Measurements from ENCODE around the gene SRGAP2B.
"Not testable (repeated sequence)": the region's sequence is repeated elsewhere in the genome, so short reads cannot be mapped to it uniquely, and the experiment has no call there.

The SRGAP2B gene

DNA sequence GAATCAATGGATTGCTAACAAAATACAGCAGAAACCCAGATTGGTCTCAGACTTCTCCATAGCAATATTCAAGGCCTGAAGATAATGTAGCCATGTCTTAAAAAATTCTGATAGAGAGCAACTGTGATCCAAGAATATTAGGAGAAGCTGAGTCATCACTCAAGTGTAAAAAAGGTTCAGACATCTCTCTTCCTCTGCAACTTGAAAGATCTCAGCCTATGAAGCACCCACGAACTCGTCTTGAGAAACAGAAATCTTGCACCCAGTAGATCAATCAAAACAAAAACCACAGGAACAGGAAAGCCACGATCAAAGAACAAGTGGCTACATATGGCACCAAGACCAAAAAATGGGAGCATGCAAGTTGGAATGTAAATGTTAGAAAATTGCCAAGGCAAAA, 85.2 kb downstream of the SRGAP2B start:
- H3K27ac ChIP-seq (ENCODE audit: extremely low read depth, low read depth, low read length); H3K9me3 ChIP-seq (ENCODE audit: control insufficient read depth, insufficient read depth, low read depth, low read length); H3K4me3 ChIP-seq (ENCODE audit: low read depth, low read length); CTCF ChIA-PET; H3K36me3 ChIP-seq (ENCODE audit: control insufficient read depth in 2 of 2, insufficient read depth in 1 of 2, low read length in 2 of 2); POLR2A ChIA-PET; H3K4me1 ChIP-seq (ENCODE audit: control insufficient read depth, insufficient read depth, low read length): not testable (repeated sequence)

- CTCF ChIA-PET; POLR2A ChIA-PET; H3K27ac ChIP-seq (ENCODE audit: extremely low read depth, low read depth, low read length); H3K36me3 ChIP-seq (ENCODE audit: control insufficient read depth in 2 of 2, insufficient read depth in 1 of 2, low read length in 2 of 2); H3K4me1 ChIP-seq (ENCODE audit: control insufficient read depth, insufficient read depth, low read length); H3K9me3 ChIP-seq (ENCODE audit: control insufficient read depth, insufficient read depth, low read depth, low read length); H3K4me3 ChIP-seq (ENCODE audit: low read depth, low read length): not testable (repeated sequence)
Measured at GRCh38 chr1:145008388-145008787, 86.7 kb downstream of the SRGAP2B start.

DNA sequence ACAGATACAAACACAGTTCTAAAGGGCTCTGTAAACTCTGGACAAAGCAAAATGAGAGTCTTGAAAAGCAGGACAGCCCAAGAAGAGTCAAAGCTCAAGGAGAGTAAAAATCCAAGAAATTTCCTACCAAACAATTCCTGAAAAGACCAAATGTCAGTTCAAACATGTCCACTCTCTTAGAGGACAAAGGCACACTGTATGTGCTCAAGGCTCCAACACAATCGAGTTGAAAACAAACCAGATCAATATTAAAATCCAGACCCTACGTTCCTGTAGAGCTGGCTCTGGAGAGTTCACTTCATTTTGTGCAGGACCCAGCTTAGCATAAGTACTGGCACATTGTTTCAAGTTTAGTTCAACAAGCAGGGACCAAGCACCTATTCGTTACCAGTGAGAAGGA, 90.0 kb downstream of the SRGAP2B start:
- H3K9me3 ChIP-seq (ENCODE audit: control insufficient read depth, insufficient read depth, low read depth, low read length); H3K4me3 ChIP-seq (ENCODE audit: low read depth, low read length); POLR2A ChIA-PET; H3K4me1 ChIP-seq (ENCODE audit: control insufficient read depth, insufficient read depth, low read length); H3K27ac ChIP-seq (ENCODE audit: extremely low read depth, low read depth, low read length); CTCF ChIA-PET; H3K36me3 ChIP-seq (ENCODE audit: control insufficient read depth in 2 of 2, insufficient read depth in 1 of 2, low read length in 2 of 2): not testable (repeated sequence)

- H3K4me3 ChIP-seq (ENCODE audit: low read depth, low read length); H3K27ac ChIP-seq (ENCODE audit: extremely low read depth, low read depth, low read length); POLR2A ChIA-PET; H3K4me1 ChIP-seq (ENCODE audit: control insufficient read depth, insufficient read depth, low read length); H3K9me3 ChIP-seq (ENCODE audit: control insufficient read depth, insufficient read depth, low read depth, low read length); H3K36me3 ChIP-seq (ENCODE audit: control insufficient read depth in 2 of 2, insufficient read depth in 1 of 2, low read length in 2 of 2); CTCF ChIA-PET: not testable (repeated sequence)
Measured at GRCh38 chr1:145001381-145001780, 93.7 kb downstream of the SRGAP2B start.

- H3K27ac ChIP-seq (ENCODE audit: extremely low read depth, low read depth, low read length); H3K36me3 ChIP-seq (ENCODE audit: control insufficient read depth in 2 of 2, insufficient read depth in 1 of 2, low read length in 2 of 2); H3K4me1 ChIP-seq (ENCODE audit: control insufficient read depth, insufficient read depth, low read length); H3K9me3 ChIP-seq (ENCODE audit: control insufficient read depth, insufficient read depth, low read depth, low read length); POLR2A ChIA-PET; H3K4me3 ChIP-seq (ENCODE audit: low read depth, low read length); CTCF ChIA-PET: not testable (repeated sequence)
Measured at GRCh38 chr1:145000743-145001326, 94.3 kb downstream of the SRGAP2B start.

DNA sequence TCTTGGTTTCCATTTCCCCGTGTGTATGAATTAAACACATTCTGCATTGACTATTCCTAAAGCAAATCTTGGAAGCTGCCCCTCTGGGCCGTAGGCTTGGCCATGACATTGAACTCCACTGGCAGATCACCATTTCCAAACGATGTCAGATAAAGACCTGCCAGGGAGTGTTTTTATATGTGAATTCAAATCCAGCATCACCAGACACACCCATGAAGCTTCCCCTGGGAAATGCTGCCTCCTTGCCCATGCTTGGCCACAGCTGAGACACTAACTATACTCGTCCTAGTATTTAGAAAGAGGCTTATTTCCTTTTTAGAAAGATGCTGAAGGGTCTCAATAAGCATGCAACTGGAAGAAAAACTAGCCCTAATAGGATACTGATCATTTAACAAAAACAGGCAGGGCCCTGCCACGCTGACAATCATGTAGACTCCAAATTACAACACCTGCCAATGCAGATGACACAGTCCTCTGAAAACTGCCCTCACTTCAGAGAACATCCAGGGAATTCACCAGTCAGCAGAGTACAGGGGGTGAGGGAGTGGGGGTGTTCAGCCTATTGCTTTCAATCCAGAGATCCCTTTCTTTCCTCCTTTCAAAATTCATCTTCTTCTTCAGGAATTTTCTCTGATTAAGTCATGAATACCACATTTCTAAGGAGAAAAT, 94.9 kb downstream of the SRGAP2B start:
- H3K27ac ChIP-seq (ENCODE audit: extremely low read depth, low read depth, low read length); POLR2A ChIA-PET; CTCF ChIA-PET; H3K9me3 ChIP-seq (ENCODE audit: control insufficient read depth, insufficient read depth, low read depth, low read length); H3K36me3 ChIP-seq (ENCODE audit: control insufficient read depth in 2 of 2, insufficient read depth in 1 of 2, low read length in 2 of 2); H3K4me1 ChIP-seq (ENCODE audit: control insufficient read depth, insufficient read depth, low read length); H3K4me3 ChIP-seq (ENCODE audit: low read depth, low read length): not testable (repeated sequence)

DNA sequence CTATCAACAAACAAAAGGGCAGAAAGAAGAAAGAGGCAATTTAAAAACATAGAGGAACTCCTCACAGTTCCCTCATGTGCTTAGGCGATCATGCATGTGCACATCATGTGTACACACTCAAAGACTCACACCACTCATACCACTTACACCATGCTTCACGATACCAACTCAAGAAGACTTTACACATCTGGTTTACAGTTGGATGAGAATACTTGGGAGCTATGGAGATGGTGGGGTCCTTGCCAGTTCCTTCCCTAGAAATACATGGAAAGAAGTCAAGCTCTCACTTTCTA, 96.2 kb downstream of the SRGAP2B start:
- H3K27ac ChIP-seq (ENCODE audit: extremely low read depth, low read depth, low read length); POLR2A ChIA-PET; H3K4me1 ChIP-seq (ENCODE audit: control insufficient read depth, insufficient read depth, low read length); H3K9me3 ChIP-seq (ENCODE audit: control insufficient read depth, insufficient read depth, low read depth, low read length); H3K36me3 ChIP-seq (ENCODE audit: control insufficient read depth in 2 of 2, insufficient read depth in 1 of 2, low read length in 2 of 2); CTCF ChIA-PET; H3K4me3 ChIP-seq (ENCODE audit: low read depth, low read length): not testable (repeated sequence)

DNA sequence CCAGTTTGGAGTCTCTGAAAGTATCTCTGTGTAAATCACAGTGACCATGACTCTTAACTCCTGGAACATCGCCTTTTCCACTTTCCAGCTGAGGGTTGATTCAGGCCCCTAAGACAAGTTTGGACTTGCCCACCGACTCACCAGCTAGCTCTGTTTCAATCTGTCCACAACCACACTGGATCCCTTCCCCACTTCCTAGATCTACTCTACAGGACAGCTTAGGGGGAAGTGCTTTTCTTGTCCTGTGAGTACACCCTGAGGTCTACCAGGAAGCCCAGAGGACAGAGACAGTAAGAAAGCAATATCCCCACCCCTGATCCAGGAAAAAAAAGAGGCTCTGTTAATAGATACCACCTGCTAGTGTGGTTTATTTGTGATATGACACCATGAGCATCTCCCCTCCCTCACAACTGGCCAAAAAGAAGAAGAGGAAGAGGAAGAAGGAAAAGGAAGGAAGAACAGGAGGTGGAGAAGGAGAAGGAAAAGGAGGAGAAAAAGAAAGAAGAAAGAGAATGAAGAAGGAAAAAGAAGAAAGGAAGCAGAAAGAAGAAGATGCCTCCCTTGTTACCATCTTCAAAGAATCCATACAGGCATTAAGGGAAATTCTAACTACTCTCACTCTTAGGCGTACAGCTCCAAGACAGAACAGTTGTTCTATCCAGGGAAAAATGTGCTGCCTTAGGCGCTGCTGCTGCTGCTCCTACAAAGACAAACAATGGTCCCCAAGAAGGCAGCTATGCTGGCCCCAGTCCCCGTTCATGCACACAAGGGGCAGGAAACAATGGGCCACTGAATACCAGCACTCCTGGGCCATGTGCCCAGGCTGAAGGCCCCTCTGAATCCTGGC, 96.8 kb downstream of the SRGAP2B start:
- H3K36me3 ChIP-seq (ENCODE audit: control insufficient read depth in 2 of 2, insufficient read depth in 1 of 2, low read length in 2 of 2); H3K4me3 ChIP-seq (ENCODE audit: low read depth, low read length); H3K27ac ChIP-seq (ENCODE audit: extremely low read depth, low read depth, low read length); CTCF ChIA-PET; H3K9me3 ChIP-seq (ENCODE audit: control insufficient read depth, insufficient read depth, low read depth, low read length); H3K4me1 ChIP-seq (ENCODE audit: control insufficient read depth, insufficient read depth, low read length); POLR2A ChIA-PET: not testable (repeated sequence)
- TF ChIP-seq ZNF366 (tag by site-specific recombination; conservative IDR thresholded peaks at IDR 0.05) (peak; percentile 86), ZNF513 (tag by site-specific recombination; IDR thresholded peaks at IDR 0.05) (peak; percentile 28; the same call in 1 of the 2 replicates), ZSCAN16 (tag by site-specific recombination; IDR thresholded peaks at IDR 0.05) (0 out of 2 replicates have a peak, but pooled peaks have one; percentile 22), PRDM1 (tag by site-specific recombination; IDR thresholded peaks at IDR 0.05) (peak; percentile 62; the same call in 1 of the 2 replicates)
- TF ChIP-seq, protein P1, sequence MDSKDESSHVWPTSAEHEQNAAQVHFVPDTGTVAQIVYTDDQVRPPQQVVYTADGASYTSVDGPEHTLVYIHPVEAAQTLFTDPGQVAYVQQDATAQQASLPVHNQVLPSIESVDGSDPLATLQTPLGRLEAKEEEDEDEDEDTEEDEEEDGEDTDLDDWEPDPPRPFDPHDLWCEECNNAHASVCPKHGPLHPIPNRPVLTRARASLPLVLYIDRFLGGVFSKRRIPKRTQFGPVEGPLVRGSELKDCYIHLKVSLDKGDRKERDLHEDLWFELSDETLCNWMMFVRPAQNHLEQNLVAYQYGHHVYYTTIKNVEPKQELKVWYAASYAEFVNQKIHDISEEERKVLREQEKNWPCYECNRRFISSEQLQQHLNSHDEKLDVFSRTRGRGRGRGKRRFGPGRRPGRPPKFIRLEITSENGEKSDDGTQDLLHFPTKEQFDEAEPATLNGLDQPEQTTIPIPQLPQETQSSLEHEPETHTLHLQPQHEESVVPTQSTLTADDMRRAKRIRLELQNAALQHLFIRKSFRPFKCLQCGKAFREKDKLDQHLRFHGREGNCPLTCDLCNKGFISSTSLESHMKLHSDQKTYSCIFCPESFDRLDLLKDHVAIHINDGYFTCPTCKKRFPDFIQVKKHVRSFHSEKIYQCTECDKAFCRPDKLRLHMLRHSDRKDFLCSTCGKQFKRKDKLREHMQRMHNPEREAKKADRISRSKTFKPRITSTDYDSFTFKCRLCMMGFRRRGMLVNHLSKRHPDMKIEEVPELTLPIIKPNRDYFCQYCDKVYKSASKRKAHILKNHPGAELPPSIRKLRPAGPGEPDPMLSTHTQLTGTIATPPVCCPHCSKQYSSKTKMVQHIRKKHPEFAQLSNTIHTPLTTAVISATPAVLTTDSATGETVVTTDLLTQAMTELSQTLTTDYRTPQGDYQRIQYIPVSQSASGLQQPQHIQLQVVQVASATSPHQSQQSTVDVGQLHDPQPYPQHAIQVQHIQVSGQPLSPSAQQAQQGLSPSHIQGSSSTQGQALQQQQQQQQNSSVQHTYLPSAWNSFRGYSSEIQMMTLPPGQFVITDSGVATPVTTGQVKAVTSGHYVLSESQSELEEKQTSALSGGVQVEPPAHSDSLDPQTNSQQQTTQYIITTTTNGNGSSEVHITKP (tag by site-specific recombination; IDR thresholded peaks at IDR 0.05): peak; percentile 25; the same call in 1 of the 2 replicates

All from HEK293 (cell line).